Suprapubic skin (tissue), 4 donors: ENCODE results near the gene VASN.

Experiments used
- CTCF ChIP-seq, 2 donors: fragments of 200-600 bp in 1 of 2; fragments of 450-650 bp in 1 of 2; sonication (generic) in 1 of 2; IDR thresholded peaks; one replicate each; pipeline ENCODE4 v1.5.1; 2016 to 2019; ENCODE audit warnings: antibody characterized with exemption in 2 of 2, mild to moderate bottlenecking in 1 of 2, moderate library complexity in 1 of 2
- EP300 ChIP-seq: sonication (generic); formaldehyde crosslinking; IDR thresholded peaks from one replicate; pipeline ENCODE4 v1.6.1; 2017; ENCODE audit warnings: antibody characterized with exemption
- POLR2A ChIP-seq, 2 donors: fragments of 450-650 bp; IDR thresholded peaks; one replicate each; pipeline ENCODE4 v1.6.1; 2017; ENCODE audit warnings: antibody characterized with exemption in 2 of 2, mild to moderate bottlenecking in 2 of 2, moderate library complexity in 2 of 2
- POLR2AphosphoS5 ChIP-seq, 3 donors: sonication (generic); formaldehyde crosslinking; IDR thresholded peaks; one replicate each; pipeline ENCODE4 v1.6.1; 2017; ENCODE audit warnings: antibody characterized with exemption in 3 of 3

GRCh38 chr16:4334724-4335495 is 36.7 kb upstream of the VASN start:
- TF ChIP-seq POLR2AphosphoS5 (IDR thresholded peaks at IDR 0.05) (no peak), CTCF (IDR thresholded peaks at IDR 0.05) (no peak), POLR2A (IDR thresholded peaks at IDR 0.05) (no peak), EP300 (no peak)
